Choroid plexus epithelial cell (primary cell): Measurements from ENCODE around the gene HSPA13.
"Not testable (repeated sequence)": the region's sequence is repeated elsewhere in the genome, so short reads cannot be mapped to it uniquely, and the experiment has no call there.

Experiments used
- DNase-seq: peaks from one replicate; pipeline ENCODE4 v3.0.0-alpha.2; 2010; ENCODE audit warnings: low read depth
- H3K4me3 ChIP-seq: 2 replicates; pipeline ENCODE4 v1.5.1; 2011; ENCODE audit warnings: low read depth, mild to moderate bottlenecking, control low read depth, low read length, moderate library complexity
- CTCF ChIP-seq: conservative IDR thresholded peaks from 2 replicates; pipeline ENCODE4 v1.5.1; 2011; ENCODE audit warnings: low read depth, mild to moderate bottlenecking, control low read depth, inconsistent platforms, low read length, moderate library complexity

HSPA13 gene

GRCh38 chr21:14361958-14362357 lies 21.0 kb downstream of the HSPA13 start:
- no peak overlapping the region for H3K4me3 ChIP-seq
- TF ChIP-seq CTCF: no peak
- DNase-seq: peak; percentile 58

GRCh38 chr21:14358775-14359174 lies 24.2 kb downstream of the HSPA13 start:
- DNase-seq: peak; percentile 7
- no peak for TF ChIP-seq CTCF
- H3K4me3 ChIP-seq: no peak overlapping the region

GRCh38 chr21:14356746-14357145 lies 26.2 kb downstream of the HSPA13 start:
- DNase-seq: peak; percentile 16
- H3K4me3 ChIP-seq: no peak overlapping the region
- no peak for TF ChIP-seq CTCF

GRCh38 chr21:14354515-14354914 lies 28.4 kb downstream of the HSPA13 start:
- no peak for TF ChIP-seq CTCF
- no peak for DNase-seq

GRCh38 chr21:14353726-14354125 lies 29.2 kb downstream of the HSPA13 start:
- no peak overlapping the region for H3K4me3 ChIP-seq
- no peak for TF ChIP-seq CTCF
- no peak for DNase-seq

More at GRCh38 chr21:14354515-14354914, 28.4 kb downstream of the HSPA13 start:
- no peak overlapping the region for H3K4me3 ChIP-seq

- TF ChIP-seq CTCF: no peak
- DNase-seq: no peak
- no peak overlapping the region for H3K4me3 ChIP-seq
Measured at GRCh38 chr21:14353231-14353630, 29.7 kb downstream of the HSPA13 start.

GRCh38 chr21:14327346-14327745 lies 55.6 kb downstream of the HSPA13 start:
- H3K4me3 ChIP-seq, DNase-seq: not testable (repeated sequence)

GRCh38 chr21:14325595-14325994 lies 57.4 kb downstream of the HSPA13 start:
- H3K4me3 ChIP-seq: no peak overlapping the region
- TF ChIP-seq CTCF: no peak
- no peak for DNase-seq
